ENCODE measurements around the gene ATP7B.
"Not testable (repeated sequence)": the region's sequence is repeated elsewhere in the genome, so short reads cannot be mapped to it uniquely, and the experiment has no call there.

Gene ATP7B

DNA sequence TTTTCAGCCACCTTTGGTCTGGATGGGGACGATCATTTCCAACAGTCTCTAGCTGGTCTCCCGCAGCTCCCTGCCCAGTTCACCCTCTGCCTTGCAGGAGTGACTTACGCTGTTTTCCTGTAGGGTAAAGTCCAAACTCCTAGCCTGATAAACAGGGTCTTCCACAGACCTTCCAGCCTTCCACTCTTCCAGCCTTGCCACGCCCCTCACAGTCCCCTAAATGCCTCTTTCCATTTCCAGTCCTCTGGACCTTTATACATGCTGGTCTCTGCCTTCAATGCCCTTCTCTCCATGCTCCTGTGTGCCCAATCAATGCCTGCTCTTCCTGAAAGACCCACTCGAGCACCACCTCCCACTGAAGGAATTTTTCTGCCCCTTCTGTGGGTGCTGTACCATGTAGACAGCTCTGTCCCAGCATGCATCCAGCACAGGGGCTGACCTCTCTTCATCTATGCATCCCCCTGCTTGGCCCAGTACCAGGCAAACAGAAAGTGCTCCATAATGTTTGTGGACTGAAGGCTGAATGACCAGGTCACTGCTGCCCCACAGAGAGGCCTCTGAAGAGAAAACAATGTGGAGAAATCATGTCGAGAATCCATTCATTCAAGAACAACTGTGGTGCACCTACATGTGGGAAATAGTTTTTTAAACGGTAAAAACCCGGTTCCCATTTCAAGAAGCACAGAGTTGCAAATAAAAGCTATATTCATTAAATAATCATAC, 4.6 kb downstream of the ATP7B start:
- no peak for DNase-seq (ENCODE audit: low spot score)

DNA sequence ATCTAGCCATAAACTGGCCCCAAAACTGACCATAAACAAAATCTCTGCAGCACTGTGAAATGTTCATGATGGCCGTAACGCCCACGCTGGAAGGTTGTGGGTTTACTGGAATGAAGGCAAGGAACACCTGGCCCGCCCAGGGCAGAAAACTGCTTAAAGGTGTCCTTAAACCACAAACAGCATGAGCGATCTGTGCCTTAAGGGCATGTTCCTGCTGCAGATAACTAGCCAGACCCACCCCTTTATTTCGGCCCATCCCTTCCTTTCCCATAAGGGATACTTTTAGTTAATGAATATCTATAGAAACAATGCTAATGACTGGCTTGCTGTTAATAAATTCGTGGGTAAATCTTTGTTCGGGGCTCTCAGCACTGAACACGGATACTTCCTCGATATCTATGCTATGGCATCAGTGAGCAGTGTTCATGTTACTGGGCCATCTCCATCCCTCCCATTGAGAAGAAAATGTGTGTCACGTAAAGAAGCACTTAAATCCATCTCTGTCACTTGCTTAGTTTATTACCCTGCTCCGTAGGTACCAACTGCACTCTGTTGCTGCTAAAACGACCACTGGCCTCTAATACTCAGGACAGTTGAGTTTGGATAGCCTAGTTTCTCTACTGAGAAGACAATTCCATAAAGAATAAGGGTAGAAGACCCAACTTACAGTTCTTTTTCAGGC, 5.3 kb downstream of the ATP7B start:
- no peak for DNase-seq (ENCODE audit: low spot score)

DNA sequence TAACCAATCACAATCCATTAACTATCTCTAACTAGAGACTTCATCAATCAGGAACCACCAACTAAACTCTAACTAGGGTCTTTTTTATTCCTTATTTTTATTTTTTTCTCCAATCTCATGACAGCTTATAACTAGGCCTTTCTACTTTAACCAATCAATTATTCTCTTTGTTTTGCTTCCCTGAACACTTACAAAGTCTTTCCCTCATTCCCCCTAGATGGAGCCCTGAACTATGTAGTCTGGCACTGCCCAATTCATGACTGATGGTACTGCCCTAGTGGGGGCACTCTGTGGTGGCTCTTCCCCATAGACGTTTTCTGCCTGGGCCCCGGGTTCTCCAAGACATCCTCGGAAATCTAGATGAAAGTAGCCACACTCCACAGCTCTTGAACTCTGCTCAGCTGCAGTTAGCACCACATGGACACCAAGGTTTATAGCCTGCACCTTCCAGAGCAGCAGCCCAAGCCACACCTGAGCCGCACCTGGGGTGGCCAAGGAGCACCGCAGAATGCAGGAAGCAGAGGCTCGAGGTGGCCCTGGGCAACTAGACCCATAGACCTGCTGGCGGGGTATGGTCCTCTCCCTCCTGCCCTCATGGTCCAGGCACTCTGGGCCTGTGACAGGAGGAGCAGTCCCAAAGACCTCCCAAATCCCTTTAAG, 6.6 kb downstream of the ATP7B start:
- peak; percentile 54 for DNase-seq (ENCODE audit: low spot score)

DNA sequence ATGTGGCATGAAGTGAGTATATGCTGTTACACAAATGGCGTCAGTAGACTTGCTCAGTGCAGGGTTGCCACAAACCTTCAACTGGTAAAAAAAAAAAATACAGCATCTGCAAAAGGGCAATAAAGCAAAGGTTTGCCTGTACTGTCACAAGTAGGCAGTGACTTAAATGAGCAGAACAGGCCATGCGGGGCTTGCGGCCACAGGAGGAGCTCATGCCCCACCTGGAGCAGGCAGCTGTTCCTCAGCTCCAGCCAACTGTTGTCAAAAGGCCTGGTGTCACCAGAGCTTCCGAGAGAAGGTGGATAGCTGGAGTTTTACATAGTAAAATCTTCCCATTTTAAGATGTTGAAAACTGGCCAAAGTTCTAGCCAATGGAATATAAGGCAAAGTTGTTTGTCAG, 7.7 kb downstream of the ATP7B start:
- no peak for DNase-seq (ENCODE audit: low spot score)

DNA sequence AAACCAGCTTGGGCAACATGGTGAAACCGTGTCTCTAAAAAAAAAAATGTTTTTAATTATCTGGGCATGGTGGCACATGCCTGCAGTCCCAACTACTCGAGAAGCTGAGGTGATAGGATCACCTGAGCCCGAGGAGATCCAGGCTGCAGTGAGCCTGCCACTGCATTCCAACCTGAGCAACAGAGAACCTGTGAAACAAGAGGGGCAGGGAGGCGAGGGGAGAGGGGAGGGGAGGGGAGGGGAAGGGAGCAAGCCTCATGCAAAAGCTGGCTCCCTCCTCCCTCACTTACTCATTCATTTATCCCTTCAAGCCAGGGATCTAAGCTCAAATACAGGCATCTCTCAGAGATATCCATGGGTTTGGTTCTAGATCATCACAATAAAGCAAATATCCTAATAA, 8.9 kb downstream of the ATP7B start:
- no peak for DNase-seq (ENCODE audit: low spot score)

DNA sequence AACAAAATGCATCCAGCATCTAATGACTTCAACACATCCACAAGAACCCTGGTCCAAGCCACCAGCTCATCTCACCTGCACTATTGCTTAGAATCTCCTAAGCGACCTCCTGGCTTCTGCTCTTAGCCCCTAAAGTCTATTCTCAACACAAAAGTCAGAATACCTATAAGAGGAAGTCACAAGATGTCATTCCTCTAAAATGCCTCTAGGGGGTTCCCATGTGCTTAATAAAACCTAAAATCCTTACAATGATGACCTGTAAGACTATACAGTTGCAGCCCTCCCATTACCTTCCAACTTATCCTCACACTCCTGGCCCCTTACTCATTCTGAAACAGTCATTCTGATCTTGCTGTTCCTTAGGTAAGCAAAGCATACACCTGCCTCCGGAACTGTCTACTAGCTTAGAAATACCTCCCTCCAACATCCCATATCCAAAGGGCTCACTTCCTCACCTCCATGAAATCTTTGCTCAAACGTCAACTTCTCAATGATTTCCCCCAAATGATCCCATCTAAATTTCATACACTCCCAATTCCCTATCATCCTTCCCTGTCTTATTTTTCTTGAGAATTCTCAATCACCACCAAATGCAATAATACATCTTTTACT, 10.0 kb downstream of the ATP7B start:
- DNase-seq (ENCODE audit: low spot score) = peak; percentile 52

DNA sequence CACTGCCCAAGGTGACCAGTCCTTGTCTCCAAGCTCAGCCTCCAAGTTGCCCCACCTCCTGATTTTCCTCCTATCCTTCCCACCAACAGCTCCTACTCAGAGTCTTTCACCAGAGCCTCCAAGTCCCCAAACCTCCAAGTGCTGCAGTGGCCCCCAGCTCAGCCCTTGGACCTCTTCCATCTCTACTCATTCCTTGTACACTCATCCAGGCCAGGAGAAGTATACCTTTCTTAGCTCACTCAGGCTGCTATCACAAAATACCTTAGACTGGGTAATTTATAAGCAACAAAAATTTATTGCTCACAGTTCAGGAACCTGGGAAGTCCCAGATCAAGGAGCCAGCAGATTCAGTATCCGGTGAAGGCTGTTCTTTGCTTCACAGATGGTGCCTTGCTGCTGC, 11.3 kb downstream of the ATP7B start:
- no peak for DNase-seq (ENCODE audit: low spot score)

DNA sequence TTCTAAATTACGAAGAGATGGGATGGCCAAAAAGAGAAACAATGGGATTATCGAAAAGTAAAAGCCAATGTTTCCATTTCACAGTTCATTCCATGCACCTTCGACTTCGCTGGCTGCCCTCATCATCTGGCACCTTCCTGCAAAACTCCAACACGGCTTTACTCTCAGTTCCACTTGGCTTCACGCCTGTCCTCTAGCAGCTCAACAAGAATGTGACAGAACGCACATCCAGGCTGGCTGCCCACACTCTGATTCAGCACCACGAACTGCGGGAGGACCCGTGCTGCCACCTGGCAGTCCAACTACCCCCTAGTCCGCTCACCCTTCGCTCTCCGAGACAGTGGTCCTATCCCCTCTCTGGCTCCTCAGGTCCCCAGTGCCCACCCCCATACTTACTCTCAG, 11.7 kb downstream of the ATP7B start:
- DNase-seq (ENCODE audit: low spot score) = peak; percentile 40

DNA sequence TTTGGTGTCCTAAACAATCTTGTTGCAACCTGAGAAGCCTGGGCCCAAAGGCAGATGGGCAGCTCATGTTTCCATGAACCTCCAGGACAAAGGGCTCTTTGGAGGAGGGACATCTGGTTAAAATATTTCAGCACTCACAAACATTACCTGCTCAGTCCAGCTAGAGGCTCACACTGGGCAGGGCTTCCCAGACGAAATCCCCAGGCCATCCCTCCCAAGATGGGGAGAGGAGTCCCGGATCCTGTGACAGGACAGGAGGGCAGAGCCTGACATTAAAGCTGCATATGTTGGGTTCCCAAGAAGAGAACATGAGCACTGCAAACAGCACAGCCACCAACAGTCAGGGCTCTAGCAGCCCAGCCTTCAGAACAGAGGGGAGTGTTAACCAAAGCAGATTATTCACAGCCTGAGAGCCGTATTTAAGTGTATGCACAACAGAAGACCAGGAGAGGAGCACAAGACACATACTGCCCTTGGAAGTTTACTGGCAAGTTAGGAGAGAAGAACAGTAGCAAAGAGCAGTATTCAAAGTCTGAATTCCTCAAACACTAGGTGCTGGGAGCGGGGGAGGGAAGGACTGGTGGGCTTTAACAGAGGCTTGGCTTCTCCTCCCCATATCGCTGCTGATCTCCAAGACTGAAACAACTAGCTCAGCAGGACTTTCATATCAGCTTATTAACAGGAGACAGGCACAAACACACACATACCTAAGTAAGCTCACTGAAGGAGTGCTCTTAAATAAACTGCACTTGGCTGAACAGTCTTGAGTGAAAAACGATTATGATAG, 12.3 kb downstream of the ATP7B start:
- no peak for DNase-seq (ENCODE audit: low spot score)

DNA sequence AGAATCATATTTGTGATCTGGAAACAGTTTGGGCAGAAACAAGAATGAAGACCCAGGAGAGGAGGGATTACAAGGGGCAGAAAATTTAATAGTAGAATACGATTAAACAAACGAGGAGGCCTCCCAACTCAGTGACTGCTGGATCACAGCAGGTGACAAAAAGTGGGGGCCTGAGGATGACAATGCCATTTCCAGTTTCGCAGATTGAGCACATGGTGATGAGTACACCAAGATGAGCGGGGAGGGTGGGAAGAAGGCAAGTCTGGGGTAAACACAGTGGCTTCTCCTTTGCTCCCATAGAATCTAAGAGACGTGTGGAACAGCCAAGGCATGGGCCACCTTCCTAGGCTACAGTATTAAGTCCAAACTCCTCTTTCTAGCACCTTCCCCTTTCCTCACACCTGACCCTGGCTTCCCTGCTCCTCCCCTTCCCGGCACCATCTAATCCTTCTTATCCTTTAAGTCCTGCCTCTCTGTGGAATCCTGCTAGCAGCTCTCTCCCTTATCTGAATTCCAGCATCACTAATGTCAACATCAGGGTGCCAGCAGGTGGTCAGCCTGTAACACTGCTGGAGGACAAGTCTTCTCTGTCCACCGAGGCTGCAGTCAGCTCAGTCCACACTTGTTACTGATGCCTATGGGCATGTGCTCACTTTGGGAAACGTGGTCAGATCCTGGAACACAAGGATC, 13.5 kb downstream of the ATP7B start:
- no peak for DNase-seq (ENCODE audit: low spot score)

DNA sequence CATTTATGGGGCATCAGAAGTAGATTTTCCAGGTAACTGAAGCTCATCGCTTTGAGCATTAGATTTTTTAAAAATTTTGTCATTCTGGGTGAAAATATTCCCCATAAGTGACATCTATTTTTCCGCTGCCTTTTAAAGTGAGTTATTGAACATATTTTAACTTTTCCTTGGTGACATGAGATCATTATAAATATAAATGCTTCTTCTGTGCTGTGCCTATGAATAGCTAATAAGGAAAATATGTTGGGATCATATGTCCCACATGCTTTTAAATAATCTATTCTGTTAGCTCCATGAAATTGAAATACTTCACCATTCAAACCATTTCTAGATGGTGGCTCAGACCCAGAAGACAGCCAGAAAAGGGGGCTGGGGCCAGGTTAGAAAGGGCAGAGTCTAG, 14.1 kb downstream of the ATP7B start:
- DNase-seq (ENCODE audit: low spot score) = no peak

DNA sequence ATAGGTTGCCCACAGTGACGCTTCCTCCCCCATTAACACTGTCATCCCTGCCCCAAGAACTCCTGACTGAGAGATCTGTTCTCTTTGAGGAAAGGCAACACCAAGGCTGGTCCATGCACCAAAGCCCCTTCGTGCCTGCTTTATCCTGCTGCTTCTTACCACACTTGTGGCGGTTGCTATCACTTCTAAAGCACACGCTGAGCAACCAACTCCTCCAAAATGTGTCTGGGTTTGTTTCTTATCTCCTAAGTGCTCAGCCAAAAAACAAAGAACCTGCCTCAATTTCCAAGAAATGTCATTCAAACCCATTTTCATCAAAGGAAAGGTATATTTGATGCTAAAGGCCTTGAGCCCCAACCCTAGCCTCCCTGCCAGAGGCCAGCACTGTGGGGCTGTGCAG, 14.6 kb downstream of the ATP7B start:
- no peak for DNase-seq (ENCODE audit: low spot score)

DNA sequence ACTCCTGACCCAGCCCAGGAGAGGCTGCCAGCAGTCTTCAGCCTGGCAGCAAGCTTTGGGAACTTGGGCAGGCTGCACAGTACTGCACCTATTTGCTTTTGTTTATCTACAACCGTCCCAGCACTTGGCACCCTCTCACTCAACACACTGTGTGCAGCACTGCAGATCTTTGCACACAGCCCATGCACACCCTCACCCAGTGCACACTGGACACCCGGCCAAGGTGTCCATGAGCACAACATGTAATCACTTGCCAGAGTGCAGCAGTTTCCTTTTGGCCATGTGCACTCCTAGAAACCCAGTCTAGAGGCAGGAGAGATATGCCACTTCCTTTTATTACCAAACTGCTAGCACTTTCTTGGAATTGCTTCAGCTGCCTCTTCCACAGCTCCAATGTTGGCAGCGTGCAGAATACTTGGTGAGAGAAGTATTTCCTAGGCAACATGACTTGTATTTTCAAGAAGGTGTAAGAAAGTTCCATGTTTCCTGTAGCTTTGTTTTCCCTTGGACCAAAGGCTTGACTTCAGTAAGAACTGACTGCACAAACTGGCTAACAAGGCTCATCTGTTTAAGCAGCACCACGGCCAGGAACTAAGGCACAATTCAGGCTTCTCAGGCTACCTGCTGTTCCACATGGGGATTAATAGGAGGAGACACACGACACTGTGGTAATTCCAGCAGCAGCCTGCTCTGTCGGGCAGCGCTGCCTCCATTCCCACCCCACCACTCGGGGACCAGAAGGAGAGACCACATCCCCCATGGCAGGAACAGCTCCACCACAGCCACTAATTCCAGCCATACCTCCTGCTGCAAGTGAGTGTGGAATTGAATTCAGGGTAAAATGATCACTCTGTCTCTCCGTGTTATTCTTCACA, 15.3 kb downstream of the ATP7B start:
- DNase-seq (ENCODE audit: low spot score) = peak; percentile 49

DNA sequence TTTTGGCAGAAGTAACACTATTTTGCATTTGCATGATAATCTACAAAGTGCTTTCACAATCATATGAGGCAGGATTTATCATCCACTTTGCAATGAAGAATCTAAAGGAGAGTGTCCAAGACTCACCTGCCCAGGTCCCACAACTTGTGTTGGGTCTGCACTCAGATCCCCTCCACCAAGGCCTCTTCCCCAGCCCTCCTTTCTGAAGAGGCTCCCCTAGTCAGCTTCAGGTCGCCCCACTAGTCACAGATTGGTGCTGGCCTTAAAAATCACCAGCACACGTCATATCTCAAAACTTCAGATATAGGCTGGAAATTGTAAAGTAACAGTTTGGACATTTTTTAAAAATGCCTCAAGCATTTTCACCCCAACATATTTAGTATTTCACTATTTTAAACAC, 17.5 kb downstream of the ATP7B start:
- no peak for DNase-seq (ENCODE audit: low spot score)

DNA sequence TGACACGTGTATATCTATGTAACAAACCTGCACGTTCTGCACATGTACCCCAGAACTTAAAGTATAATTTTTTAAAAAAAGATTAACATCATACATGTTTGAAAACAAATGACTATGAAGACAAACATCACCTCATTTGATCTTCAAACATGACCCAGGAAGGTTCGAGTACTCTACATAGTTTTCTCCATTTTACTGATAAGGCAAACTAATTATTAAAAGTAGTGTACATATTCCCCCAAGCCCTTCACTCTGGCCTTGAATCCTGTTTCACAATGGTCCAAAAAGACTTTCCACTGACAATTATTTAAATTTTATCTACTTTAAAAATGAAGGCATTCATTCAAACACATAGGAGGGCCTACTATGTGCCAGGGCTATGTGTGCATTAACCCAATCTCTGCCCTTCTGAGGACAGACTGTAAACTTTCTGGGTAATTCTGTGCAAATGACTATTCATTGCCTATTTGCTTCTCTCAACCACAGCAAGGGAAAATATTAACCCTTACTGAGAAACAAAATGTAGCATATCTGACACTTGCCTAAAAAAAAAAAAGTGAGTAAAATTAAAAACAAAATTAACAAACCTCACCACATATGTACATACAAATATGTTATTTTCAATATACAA, 22.1 kb downstream of the ATP7B start:
- no peak for DNase-seq (ENCODE audit: low spot score)

DNA sequence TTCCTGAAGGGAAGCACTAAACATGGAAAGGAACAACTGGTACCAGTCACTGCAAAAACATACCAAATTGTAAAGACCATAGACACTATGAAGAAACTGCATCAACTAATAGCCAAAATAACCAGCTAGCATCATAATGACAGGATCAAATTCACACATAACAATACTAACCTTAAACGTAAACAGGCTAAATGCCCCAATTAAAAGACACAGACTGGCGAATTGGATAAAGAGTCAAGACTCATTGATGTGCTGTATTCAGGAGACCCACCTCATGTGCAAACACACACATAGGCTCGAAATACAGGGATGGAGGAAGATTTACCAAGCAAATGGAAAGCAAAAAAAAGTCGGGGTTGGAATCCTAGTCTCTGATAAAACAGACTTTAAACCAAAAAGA, 26.3 kb downstream of the ATP7B start:
- not testable (repeated sequence) for DNase-seq (ENCODE audit: low spot score)

DNA sequence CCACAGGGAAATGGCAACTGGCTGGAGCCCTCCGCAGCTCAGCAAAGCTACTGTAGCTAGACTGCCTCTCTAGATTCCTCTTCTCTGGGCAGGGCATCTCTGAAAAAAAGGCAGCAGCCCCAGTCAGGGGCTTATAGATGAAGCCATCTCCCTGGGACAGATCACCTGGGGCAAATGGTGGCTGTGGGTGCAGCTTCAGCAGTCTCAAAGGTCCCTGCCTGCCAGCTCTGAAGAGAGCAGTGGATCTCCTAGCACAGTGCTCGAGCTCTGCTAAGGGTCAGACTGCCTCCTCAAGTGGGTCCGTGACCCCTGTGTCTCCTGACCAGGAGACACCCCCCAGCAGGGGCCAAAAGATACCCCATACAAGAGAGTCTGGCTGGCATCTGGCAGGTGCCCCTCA, 28.0 kb downstream of the ATP7B start:
- not testable (repeated sequence) for DNase-seq (ENCODE audit: low spot score)

DNA sequence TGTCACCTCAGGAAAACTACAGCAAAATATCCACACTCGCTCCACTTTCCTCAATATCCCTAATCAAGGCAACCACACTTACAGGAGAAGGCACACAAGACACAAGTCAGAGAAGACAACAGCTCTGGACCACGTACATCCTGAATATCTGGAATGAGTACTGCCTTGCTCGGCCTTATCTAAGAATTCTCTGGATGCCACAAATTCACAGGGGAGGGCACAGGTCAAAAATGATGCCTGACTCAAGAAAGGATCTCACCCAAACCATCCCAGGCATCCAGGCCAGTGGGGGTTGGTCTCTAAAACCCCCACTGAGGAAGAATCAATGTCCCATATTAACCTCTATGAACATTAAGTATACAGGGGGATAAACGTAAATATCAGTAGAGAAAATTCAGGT, 29.9 kb downstream of the ATP7B start:
- no peak for DNase-seq (ENCODE audit: low spot score)

DNA sequence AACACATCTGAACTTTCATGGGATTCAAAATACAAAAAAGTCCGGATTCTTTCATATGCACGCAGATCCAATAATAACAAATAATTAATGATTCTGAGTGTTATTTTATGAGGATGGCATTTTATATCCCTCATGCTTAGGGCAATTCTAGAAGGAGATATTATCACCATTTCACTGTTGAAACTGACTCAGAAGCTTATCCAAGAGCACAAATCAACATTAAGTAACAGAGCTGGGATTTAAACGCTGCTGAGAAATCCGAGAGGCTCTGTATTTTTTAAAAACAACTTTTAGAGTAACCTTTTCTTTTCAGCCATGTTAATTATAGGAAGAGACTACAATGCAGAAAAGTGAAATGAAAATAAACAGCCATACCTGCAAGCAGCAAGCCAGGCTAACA, 30.3 kb downstream of the ATP7B start:
- DNase-seq (ENCODE audit: low spot score) = no peak

Data from pons (tissue), 1 donor.